ENCODE results near the gene OR7D2.

OR7D2 gene

DNA sequence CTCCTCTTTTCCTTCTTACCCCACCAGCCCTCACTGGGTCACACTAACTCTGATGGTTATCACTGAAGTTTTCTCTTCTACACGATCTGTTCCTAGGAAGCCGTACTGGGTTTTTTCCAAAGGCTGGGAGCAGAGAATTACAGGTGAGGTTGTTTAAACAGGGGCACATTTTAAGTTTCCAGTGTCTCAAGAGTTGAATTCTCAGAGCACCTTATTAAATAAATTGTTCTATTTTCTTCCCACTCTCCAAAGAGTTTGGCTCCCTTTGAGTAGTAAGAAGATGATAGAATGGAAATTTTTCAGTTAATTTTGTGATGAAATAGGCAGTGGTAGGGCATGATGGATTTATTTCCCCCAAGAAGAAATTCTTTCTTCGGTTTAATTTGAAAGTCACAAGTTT lies 40.7 kb downstream of the OR7D2 start, which contains the start of gene OR7D4:
Gene OR7D4, minus strand, starts transcription at position 101 of the 400 bp plus-strand sequence. CDS start 4,752 bp downstream, outside the sequence.
- DNase-seq: no peak
